ENCODE measurements around the gene TOR1B.

Gene TOR1B

DNA sequence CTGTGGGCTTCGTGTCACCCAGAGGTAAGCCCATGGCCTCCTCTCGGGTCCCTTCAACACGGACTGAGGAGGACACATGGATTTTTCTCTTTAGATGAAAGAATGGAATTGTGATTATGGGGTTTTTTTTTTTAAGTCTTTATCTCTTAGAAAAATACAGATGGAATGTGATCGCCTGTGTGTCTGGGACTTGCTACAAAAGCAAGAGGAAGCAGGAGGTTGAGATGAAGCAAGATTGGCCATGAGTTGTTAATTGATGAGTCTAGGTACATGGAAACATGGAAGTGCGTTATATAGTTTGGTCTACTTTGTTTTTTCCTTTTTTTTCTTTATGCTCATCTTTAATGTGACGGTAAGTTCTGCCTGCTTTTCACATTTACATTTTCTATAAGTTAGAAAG is 46.9 kb downstream of the TOR1B start:
- in situ Hi-C loops (cut with MboI; ENCODE audit: low pct_unique_long_range_greater_than_20kb, low sequenced_read_pairs, unreplicated experiment) = no loop called here
- DNase-seq (ENCODE audit: low spot score) = no peak
- TF ChIP-seq, protein P1, sequence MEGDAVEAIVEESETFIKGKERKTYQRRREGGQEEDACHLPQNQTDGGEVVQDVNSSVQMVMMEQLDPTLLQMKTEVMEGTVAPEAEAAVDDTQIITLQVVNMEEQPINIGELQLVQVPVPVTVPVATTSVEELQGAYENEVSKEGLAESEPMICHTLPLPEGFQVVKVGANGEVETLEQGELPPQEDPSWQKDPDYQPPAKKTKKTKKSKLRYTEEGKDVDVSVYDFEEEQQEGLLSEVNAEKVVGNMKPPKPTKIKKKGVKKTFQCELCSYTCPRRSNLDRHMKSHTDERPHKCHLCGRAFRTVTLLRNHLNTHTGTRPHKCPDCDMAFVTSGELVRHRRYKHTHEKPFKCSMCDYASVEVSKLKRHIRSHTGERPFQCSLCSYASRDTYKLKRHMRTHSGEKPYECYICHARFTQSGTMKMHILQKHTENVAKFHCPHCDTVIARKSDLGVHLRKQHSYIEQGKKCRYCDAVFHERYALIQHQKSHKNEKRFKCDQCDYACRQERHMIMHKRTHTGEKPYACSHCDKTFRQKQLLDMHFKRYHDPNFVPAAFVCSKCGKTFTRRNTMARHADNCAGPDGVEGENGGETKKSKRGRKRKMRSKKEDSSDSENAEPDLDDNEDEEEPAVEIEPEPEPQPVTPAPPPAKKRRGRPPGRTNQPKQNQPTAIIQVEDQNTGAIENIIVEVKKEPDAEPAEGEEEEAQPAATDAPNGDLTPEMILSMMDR (IDR thresholded peaks at IDR 0.05; ENCODE audit: extremely low read depth, insufficient read depth, missing control alignments) = no peak

DNA sequence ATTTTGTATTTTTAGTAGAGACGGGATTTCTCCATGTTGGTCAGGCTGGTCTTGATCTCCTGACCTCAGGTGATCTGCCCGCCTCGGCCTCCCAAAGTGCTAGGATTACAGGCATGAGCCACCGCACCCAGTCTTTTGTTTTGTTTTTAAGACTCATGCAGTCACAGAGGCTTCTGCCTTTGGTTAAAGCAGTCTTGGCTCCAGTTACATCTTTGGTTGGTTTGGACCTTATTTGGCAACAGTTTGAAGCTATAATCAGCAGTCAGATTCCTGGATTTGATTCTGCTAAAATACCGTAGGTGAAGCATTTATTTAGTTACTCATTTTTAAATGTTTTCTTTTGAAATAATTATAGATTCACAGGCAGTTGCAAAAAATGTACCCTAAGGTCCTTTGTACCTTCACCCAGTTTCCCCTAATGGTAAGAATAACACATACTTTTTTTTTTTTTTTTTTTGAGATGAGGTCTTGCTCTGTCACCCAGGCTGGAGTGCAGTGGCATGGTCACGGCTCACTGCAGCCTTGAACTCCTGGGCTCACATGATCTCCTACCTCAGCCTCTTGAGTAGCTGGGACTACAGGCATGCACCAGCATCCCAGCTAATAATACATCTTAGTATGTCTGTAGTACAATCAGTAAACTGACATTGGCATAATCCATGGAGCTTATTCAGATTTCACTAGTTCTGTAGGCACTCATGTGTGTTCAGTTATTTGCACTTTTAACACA is 48.0 kb downstream of the TOR1B start:
- in situ Hi-C loops (cut with MboI; ENCODE audit: low pct_unique_long_range_greater_than_20kb, low sequenced_read_pairs, unreplicated experiment) = no loop called here
- no peak for DNase-seq (ENCODE audit: low spot score)

DNA sequence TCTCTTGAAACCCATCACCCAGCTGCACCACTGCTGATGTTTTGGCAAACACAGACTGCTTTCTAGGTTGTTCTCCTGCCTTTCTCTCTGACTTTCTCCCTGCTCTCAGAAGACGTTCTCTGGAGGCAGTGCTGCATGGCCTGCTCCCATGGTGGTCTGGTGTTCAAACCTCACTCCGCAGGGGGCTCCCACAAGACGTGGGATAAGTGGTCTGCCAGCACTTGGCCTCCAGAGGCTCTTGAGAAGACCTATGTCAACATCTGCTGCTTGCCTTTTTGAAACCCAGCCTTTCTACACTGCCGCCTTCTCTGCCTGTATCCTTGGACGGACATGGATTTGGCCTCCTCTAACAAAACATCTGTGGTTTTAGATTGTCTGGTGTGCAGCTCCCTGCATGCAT is 48.8 kb downstream of the TOR1B start:
- TF ChIP-seq, protein P1 (IDR thresholded peaks at IDR 0.05; ENCODE audit: extremely low read depth, insufficient read depth, missing control alignments) = no peak
- no peak for DNase-seq (ENCODE audit: low spot score)
- in situ Hi-C loops (cut with MboI; ENCODE audit: low pct_unique_long_range_greater_than_20kb, low sequenced_read_pairs, unreplicated experiment) = no loop called here

More for the DNA sequence above, 48.0 kb downstream of the TOR1B start:
- TF ChIP-seq, protein P1 (IDR thresholded peaks at IDR 0.05; ENCODE audit: extremely low read depth, insufficient read depth, missing control alignments) = no peak

DNA sequence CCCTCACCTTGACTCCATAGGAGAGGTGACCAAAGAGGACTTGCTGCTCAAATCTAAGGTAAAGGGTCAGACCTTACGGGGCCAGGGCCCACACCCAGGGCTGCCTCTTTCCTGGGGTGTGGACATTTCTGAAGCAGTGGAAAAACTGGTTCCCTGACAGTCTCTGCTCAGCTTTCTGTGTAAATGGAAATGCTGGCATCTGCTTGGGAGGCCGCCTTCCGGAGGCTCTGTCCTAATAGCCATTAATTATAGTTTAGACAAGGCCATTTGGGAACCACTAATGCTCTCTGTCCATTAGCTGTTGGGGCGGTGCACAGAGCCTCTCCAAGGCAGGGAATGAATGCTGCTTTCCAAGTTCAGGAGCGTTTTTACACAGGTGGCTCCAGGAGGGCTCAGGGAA is 49.6 kb downstream of the TOR1B start:
- in situ Hi-C loops (cut with MboI; ENCODE audit: low pct_unique_long_range_greater_than_20kb, low sequenced_read_pairs, unreplicated experiment) = no loop called here
- DNase-seq (ENCODE audit: low spot score) = no peak
- TF ChIP-seq, protein P1 (IDR thresholded peaks at IDR 0.05; ENCODE audit: extremely low read depth, insufficient read depth, missing control alignments) = no peak

DNA sequence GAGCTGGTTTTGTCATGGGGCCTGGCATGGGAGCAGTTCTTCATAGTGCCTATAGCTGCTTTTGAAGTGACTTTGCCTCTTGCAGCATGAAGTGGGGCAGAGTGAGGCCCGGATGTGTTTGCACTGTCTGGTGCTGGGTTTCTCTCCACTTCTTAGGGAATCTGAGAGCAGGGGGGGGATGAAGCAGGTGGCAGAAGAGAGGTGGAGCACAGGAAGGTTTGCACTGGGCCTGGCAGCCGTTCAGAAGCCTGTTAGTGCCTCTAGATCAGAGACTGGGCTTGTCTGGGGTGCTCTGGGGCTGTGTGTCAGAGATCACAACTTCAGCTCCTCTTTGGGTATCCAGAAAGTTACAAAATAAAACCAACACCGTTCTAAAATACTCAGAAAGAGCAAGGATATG is 50.6 kb downstream of the TOR1B start:
- in situ Hi-C loops (cut with MboI; ENCODE audit: low pct_unique_long_range_greater_than_20kb, low sequenced_read_pairs, unreplicated experiment) = no loop called here
- TF ChIP-seq, protein P1 (IDR thresholded peaks at IDR 0.05; ENCODE audit: extremely low read depth, insufficient read depth, missing control alignments) = no peak
- no peak for DNase-seq (ENCODE audit: low spot score)

DNA sequence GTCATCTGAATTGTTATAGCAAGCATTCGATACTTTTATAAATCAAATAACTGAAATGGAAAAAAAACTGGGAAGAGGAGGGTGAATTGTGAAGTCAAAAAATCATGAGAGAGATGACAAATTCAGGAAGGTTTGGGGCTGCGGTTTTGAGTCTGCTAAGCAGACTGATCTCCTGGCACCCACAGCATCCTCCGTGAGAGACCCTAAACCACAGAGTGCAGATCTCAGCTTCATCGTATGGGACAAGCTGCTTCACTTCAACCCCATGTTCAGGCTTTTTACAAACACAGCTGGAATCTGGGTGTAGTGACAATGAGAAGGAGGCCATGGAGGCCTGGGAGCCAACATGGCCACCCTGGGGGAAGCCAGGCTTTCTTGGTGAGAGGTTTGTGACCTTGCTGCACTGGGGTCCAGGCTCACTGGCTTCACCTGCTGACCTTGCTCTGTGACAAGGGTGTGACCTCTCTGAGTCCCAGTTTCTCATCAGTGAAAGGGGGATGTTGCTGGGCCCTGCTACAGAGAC is 51.7 kb downstream of the TOR1B start:
- no peak for DNase-seq (ENCODE audit: low spot score)
- in situ Hi-C loops (cut with MboI; ENCODE audit: low pct_unique_long_range_greater_than_20kb, low sequenced_read_pairs, unreplicated experiment) = no loop called here
- TF ChIP-seq, protein P1 (IDR thresholded peaks at IDR 0.05; ENCODE audit: extremely low read depth, insufficient read depth, missing control alignments) = no peak
